ENCODE measurements around the gene RELA. TPM values are rescaled to one million over a fixed set of nuclear protein-coding genes. Genes with fewer than 3 reads are reported as not detected.
A peak's percentile ranks its signal among the peaks of the same experiment; 100 is the strongest.

The RELA gene
- total and polyA plus RNA-seq, 2 donors (not counting 3 experiments of a cell fraction or from before 2014, with no cell fraction given), result 78.7 to 105 TPM

DNA sequence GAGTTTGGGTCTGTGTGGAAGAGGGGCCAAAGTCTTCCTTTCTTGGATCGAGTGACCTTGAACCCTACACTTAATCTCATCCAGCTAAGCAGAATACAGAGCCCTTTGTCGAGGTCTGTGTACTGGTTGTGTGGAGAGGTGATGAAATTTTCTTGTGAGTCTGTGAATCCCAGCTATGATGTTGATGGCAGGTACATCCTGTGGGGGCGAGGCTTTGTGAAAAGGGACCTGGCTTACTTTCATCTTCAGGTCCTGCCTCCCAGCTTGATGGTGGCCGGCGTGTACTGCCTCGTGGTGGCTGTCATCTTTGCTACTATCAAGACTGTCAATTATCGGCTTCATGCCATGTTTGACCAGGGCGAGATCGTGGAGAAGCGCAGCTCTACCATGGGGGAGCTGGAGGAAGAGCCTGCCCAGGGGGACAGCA, 46.1 kb downstream of the RELA start:
- CTCF ChIA-PET, result interaction anchor here (1.2 kb wide), 1 partner anchor 9 kb away, joined by 5 read pairs; no protein-coding TSS in a partner anchor
- no peaks in the 10 kb centered on the region for H3K9me3 ChIP-seq (replicated peaks; ENCODE audit: control insufficient read depth, insufficient read depth, low read length)
- peak overlapping the region; percentile 16 for H3K27ac ChIP-seq (ENCODE audit: insufficient read depth, low read depth, low read length)
- intact Hi-C loops (cut with micrococcal nuclease), result no loop called here
- peak overlapping the region; percentile 86 for H3K4me2 ChIP-seq (ENCODE audit: insufficient read depth, low read length)
- peaks cover 0 to 34% of the 10 kb centered on the region in 2 experiments for H3K36me3 ChIP-seq (ENCODE audit: control insufficient read depth in 2 of 2, extremely low read depth in 1 of 2, insufficient read depth in 2 of 2, low read length in 2 of 2)
- no peaks in the 10 kb centered on the region for H3K27me3 ChIP-seq (ENCODE audit: control insufficient read depth in 2 of 2, insufficient read depth in 2 of 2, low read length in 2 of 2)
- BruUV-seq (replicated peaks), result TSS peak; percentile 16
- no peaks in the 10 kb centered on the region for H3K9me1 ChIP-seq (replicated peaks; ENCODE audit: control insufficient read depth, extremely low read depth, insufficient read depth, low read length)
- peaks cover 44% of the 10 kb centered on the region for H3K79me2 ChIP-seq (ENCODE audit: control insufficient read depth, insufficient read depth, low read length)
- no peaks in the 10 kb centered on the region for H4K20me1 ChIP-seq (replicated peaks; ENCODE audit: control insufficient read depth, extremely low read depth, insufficient read depth, low read length)
- no peak for TF ChIP-seq POLR2AphosphoS5 (IDR thresholded peaks at IDR 0.05; ENCODE audit: insufficient read depth, low read depth, low read length)
- TF ChIP-seq GATA2 (IDR thresholded peaks at IDR 0.05; ENCODE audit: insufficient read depth, insufficient read length, low read depth, low read length), result no peak
- TF ChIP-seq, protein P1, sequence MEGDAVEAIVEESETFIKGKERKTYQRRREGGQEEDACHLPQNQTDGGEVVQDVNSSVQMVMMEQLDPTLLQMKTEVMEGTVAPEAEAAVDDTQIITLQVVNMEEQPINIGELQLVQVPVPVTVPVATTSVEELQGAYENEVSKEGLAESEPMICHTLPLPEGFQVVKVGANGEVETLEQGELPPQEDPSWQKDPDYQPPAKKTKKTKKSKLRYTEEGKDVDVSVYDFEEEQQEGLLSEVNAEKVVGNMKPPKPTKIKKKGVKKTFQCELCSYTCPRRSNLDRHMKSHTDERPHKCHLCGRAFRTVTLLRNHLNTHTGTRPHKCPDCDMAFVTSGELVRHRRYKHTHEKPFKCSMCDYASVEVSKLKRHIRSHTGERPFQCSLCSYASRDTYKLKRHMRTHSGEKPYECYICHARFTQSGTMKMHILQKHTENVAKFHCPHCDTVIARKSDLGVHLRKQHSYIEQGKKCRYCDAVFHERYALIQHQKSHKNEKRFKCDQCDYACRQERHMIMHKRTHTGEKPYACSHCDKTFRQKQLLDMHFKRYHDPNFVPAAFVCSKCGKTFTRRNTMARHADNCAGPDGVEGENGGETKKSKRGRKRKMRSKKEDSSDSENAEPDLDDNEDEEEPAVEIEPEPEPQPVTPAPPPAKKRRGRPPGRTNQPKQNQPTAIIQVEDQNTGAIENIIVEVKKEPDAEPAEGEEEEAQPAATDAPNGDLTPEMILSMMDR (IDR thresholded peaks at IDR 0.05; ENCODE audit: extremely low read depth in 1 of 2, insufficient read depth in 1 of 2, low read depth in 1 of 2, low read length in 2 of 2), result no peak
- TF ChIP-seq EZH2 (IDR thresholded peaks at IDR 0.05; ENCODE audit: borderline replicate concordance, low read depth, low read length, severe bottlenecking), result no peak
- TF ChIP-seq MYC (IDR thresholded peaks at IDR 0.05; ENCODE audit: low read depth, low read length), result no peak
- TF ChIP-seq, protein P2, sequence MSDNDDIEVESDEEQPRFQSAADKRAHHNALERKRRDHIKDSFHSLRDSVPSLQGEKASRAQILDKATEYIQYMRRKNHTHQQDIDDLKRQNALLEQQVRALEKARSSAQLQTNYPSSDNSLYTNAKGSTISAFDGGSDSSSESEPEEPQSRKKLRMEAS (IDR thresholded peaks at IDR 0.05; ENCODE audit: insufficient read depth, insufficient read length), result no peak
- TF ChIP-seq POLR2A (IDR thresholded peaks at IDR 0.05; ENCODE audit: low read depth, low read length), result no peak
- TF ChIP-seq JUN (IDR thresholded peaks at IDR 0.05; ENCODE audit: borderline replicate concordance, insufficient read depth, insufficient read length, low read depth), result no peak
- no peak for TF ChIP-seq FOS (IDR thresholded peaks at IDR 0.05; ENCODE audit: borderline replicate concordance, insufficient read depth, low read length)
- peak overlapping the region; percentile 64 to 90 (median 71) for H3K4me3 ChIP-seq (replicated peaks in 1 of 3; ENCODE audit: insufficient read depth in 1 of 3, low read depth in 1 of 3, low read length in 3 of 3)
- peak overlapping the region; percentile 53 for H3K9ac ChIP-seq (replicated peaks; ENCODE audit: extremely low read depth, insufficient read depth, low read length)
- DNase-seq (ENCODE audit: low read depth, low spot score), result no peak
- dilution Hi-C loops (cut with MboI; ENCODE audit: extremely low pct_ligation_motif_present, low sequenced_read_pairs), result no loop called here
- POLR2A ChIA-PET, result no interaction called here
- no peak overlapping the region for H2AFZ ChIP-seq (ENCODE audit: low read depth, low read length)
- H3K4me1 ChIP-seq (ENCODE audit: control insufficient read depth, extremely low read depth, insufficient read depth, low read length), result peaks cover 29% of the 10 kb centered on the region
- no peak for FAIRE-seq

Measured in endothelial cell of umbilical vein (primary cell).